ENCODE results near the gene TMEM44.
"Not testable (repeated sequence)": the region's sequence is repeated elsewhere in the genome, so short reads cannot be mapped to it uniquely, and the experiment has no call there.

Gene TMEM44

DNA sequence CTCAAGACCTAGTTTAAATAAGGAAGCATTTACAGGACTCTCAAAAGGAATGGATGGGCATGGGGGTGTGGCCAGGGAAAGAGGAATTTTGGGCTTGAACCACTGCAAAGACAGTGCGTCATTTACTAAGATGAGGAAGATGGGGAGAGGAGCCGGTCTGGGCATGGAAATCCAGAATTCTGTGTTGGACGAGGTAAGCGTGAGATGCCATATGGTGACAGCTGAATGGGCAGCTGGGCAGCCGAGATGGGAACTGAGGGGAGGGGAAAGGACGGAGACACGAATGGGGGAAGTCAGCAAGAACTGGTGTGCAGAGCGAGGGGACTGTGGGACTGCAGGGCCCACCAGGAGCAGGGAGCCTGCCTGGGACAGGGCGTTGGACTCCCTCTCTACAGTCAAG is 24.2 kb downstream of the TMEM44 start:
- no peak for DNase-seq

DNA sequence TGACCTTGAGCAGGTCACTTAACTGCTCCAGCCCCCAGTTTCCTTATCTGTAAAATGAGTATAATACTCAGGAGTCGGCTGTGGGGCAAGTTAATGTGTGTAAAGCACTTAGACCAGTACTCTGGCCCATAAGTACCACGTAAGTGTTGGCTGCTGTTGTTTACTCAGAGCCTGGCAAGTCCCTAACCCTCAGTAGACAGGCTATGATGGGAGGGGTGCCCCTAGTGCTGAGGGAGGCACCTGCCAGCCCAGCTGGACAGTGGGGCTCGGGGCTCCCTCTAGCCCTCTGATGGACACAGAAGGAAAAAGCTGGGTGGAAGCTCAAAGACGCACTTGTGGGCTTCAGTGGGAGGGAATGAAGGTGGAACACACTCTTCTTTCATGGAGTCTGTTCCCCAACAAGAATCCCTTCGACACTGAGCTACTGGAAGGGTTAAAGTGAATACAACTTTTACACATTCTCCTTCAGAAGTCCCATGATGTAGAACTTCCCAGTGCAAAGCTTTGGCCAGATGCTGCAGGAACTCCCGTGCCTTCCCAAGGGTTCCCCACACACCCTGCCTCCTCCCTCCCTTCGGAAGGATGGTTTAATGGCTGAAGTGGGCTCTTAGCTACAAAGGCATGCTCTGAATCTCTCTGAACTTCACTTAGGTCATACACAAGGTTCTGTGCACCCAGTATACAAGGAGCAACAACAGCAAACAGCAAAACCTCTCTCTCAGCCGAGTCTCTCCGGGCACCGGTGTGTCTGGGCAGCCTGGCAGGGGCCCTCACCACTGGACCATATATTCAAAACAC is 25.4 kb downstream of the TMEM44 start:
- DNase-seq: no peak

DNA sequence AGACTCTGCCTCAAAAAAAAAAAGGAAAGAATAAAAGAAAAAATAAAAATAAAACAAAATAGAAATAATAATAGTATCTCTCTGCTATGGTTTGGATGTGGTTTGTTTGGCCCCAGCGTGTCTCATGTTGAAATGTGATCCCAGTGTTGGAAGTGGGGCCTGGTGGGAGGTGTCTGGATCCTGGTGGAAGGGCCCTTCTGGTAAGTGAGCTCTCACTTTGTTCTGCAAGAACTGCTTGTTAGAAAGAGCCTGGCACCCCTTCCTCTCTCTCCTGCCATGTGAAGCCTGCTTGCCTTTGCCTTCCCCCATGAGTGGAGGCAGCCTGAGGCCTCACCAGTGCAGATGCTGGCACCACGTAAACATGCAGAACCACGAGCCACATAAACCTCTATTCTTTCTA is 26.3 kb downstream of the TMEM44 start:
- no peak for DNase-seq

DNA sequence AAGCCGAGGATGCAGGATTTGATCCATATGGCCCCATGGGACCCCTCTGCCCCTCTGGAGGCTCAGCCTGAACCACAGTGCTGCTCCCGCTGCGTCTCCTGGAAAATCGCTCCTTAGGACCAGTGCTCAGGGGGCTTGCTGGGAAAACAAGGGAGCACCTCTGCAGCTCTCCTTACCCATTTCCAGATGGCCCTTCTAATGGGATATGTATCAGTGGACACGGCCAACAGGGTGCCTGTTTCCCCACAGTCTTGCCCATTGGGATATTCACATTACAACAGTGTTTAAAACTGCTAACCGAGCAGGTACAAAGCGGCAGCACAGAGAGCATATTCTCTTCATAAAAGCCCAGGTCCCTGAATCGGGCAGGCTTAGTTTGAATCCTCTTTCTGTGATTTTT is 27.1 kb downstream of the TMEM44 start:
- DNase-seq: no peak

GRCh38 chr3:194605314-194605713 is 27.9 kb downstream of the TMEM44 start:
- DNase-seq: not testable (repeated sequence)

GRCh38 chr3:194604837-194605236 is 28.4 kb downstream of the TMEM44 start:
- DNase-seq: no peak

- DNase-seq: no peak
Measured at GRCh38 chr3:194604126-194604525, 29.1 kb downstream of the TMEM44 start.

GRCh38 chr3:194602669-194603171 is 30.5 kb downstream of the TMEM44 start:
- DNase-seq: no peak

GRCh38 chr3:194598771-194599557 is 34.3 kb downstream of the TMEM44 start:
- peak; percentile 88 for DNase-seq

DNA sequence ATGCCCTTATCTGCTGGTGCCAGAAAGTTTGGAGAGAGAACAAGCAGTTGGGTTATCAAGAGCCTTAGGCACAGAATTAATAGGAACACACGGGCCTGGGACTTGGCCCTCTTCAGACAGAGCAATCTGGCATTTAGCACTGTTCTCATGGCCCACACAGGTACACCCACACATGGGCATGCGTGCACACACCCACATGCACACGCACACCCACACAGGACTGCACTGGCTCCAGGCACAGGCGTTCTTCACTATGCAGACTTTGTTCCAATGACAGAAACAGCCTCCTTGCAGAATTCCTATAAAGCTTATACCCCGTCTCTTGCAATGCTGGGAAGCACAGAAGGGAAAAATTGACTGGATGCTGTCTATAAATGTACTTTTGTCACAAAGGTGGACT is 36.3 kb downstream of the TMEM44 start:
- no peak for DNase-seq

GRCh38 chr3:194592798-194593752 is 40.1 kb downstream of the TMEM44 start:
- DNase-seq: peak; percentile 99

- no peak for DNase-seq
Measured at GRCh38 chr3:194588741-194589140, 44.5 kb downstream of the TMEM44 start.

DNA sequence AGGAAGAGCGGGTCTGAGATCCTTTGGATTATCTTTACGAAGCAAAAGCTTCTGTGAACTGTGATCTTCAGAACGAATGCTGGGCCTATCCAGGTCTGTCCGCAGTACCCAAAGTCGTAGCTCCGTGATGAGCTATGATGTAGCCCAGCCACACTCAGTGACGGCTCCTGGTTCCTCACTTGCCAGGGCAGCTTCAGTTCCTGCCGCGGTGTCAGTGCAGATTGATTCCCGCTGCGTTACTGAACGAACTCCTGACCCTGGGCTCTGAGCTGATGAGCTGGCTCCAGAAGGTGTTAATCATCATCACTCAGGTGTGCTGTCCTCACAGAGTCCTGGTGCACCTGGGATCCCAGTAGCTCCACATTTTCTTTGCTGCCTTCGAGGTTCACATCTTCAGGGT is 45.0 kb downstream of the TMEM44 start:
- no peak for DNase-seq

GRCh38 chr3:194587438-194587931 is 45.7 kb downstream of the TMEM44 start:
- no peak for DNase-seq

DNA sequence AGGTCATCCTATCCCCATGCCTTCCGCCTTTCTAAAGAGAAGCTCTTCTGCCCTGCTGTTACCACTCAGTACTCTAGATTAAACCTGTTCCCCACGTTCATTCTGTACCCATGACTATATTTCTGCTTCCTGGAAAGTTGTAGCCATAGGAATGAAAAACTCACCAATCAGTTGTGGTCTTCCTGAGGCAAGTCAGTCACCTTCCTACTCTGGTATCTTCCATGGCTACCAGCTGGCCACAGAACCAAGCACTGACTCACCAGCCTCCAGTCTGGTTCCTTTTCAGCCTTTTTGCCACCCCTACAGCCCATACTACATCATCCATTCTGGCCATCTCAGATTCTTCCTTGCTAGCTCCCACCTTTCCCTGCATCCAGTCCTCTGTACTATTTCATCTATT is 46.4 kb downstream of the TMEM44 start:
- peak; percentile 33 for DNase-seq

- no peak for DNase-seq
Measured at GRCh38 chr3:194585880-194586281, 47.3 kb downstream of the TMEM44 start.

- DNase-seq: no peak
Measured at GRCh38 chr3:194584866-194585265, 48.4 kb downstream of the TMEM44 start.

- DNase-seq: no peak
Measured at GRCh38 chr3:194584320-194584776, 48.9 kb downstream of the TMEM44 start.

GRCh38 chr3:194582196-194582905 is 50.9 kb downstream of the TMEM44 start:
- no peak for DNase-seq

- DNase-seq: peak; percentile 37
Measured at GRCh38 chr3:194579091-194579606, 54.1 kb downstream of the TMEM44 start.
